Panc1 (cell line): Measurements from ENCODE around the gene CKAP2L. TPM values are rescaled to one million over a fixed set of nuclear protein-coding genes. Genes with fewer than 3 reads are reported as not detected.

Source experiments
- ATAC-seq: fragments of 200-7000 bp; cut with Tn5 transposase; 2 replicates; pipeline ENCODE4 v1.9.1; 2020; ENCODE audit warnings: mild to moderate bottlenecking, moderate library complexity
- BruUV-seq: library from RNA; stranded (reverse); fragments of 400-500 nt; replicated peaks from 2 replicates; lab custom pipeline; 2021; lab: Mats Ljungman, UMichigan
- CTCF ChIA-PET: fragments of 300-600 bp; sonication (Branson Sonifier 250); formaldehyde crosslinking; loops from one replicate; lab custom pipeline; 2022; ENCODE audit warnings: antibody characterized with exemption; lab: Charles Lee
- POLR2A ChIA-PET: fragments of 300-600 bp; sonication (Branson Sonifier 250); formaldehyde crosslinking; loops from one replicate; lab custom pipeline; 2022; ENCODE audit warnings: antibody characterized with exemption; lab: Charles Lee
- DNase-seq: peaks from one replicate; pipeline ENCODE4 v3.0.0-alpha.2; 2010; ENCODE audit warnings: low read depth, low spot score
- H3K27ac ChIP-seq: 2 replicates; pipeline ENCODE4 v1.5.1; 2011; ENCODE audit warnings: mild to moderate bottlenecking, low read length, inconsistent platforms
- H3K27me3 ChIP-seq: fragments of 200-500 bp; sonication (Bioruptor generic); 2 replicates; pipeline ENCODE4 v1.6.0; 2014; ENCODE audit warnings: low read length, inconsistent platforms; ENCODE audit not compliant: control insufficient read depth, insufficient read depth
- H3K36me3 ChIP-seq: fragments of 200-500 bp; sonication (Bioruptor generic); 2 replicates; pipeline ENCODE4 v1.5.1; 2014; ENCODE audit warnings: inconsistent platforms, mild to moderate bottlenecking, low read length, moderate library complexity; ENCODE audit not compliant: control insufficient read depth, insufficient read depth
- H3K4me1 ChIP-seq: 2 replicates; pipeline ENCODE4 v1.5.1; 2011; ENCODE audit warnings: inconsistent platforms, mild to moderate bottlenecking, low read length, moderate library complexity; ENCODE audit not compliant: control insufficient read depth, insufficient read depth
- H3K4me3 ChIP-seq, 2 experiments: 2 replicates each; pipeline ENCODE4 v1.5.1; 2011 to 2012; ENCODE audit warnings: low read depth in 2 of 2, low read length in 2 of 2, mild to moderate bottlenecking in 2 of 2, inconsistent platforms in 1 of 2, moderate library complexity in 1 of 2
- H3K9me3 ChIP-seq: fragments of 200-500 bp; sonication (Bioruptor generic); 2 replicates; pipeline ENCODE4 v1.5.1; 2014; ENCODE audit warnings: low read depth, mild to moderate bottlenecking, inconsistent platforms, low read length, moderate library complexity; ENCODE audit not compliant: control insufficient read depth, insufficient read depth
- CTCF ChIP-seq: fragments of 450-650 bp; IDR thresholded peaks from 2 replicates; pipeline ENCODE4 v1.5.1; 2017; ENCODE audit warnings: mild to moderate bottlenecking
- POLR2AphosphoS5 ChIP-seq: IDR thresholded peaks from 2 replicates; pipeline ENCODE4 v1.6.1; 2012; ENCODE audit warnings: mild to moderate bottlenecking, low read depth, low read length, moderate library complexity
- REST ChIP-seq, 2 experiments: IDR thresholded peaks; 2 replicates each; pipeline ENCODE4 v1.6.1; 2011 to 2012; ENCODE audit warnings: low read depth in 2 of 2, control low read depth in 1 of 2, low read length in 1 of 2, mild to moderate bottlenecking in 1 of 2, moderate library complexity in 1 of 2; ENCODE audit not compliant: insufficient read depth in 1 of 2
- SIN3A ChIP-seq: IDR thresholded peaks from 2 replicates; pipeline ENCODE4 v1.6.1; 2012; ENCODE audit warnings: low read depth, mild to moderate bottlenecking, low read length, moderate library complexity, borderline replicate concordance; ENCODE audit not compliant: insufficient read depth
- TCF7L2 ChIP-seq: IDR thresholded peaks from 2 replicates; pipeline ENCODE4 v1.6.1; 2011; ENCODE audit warnings: mild to moderate bottlenecking, low read depth, low read length, inconsistent platforms
- in situ Hi-C: cut with HindIII; loops from 2 replicates; pipeline ENCODE4 v1.10.0; 2016; ENCODE audit warnings: low sequenced_read_pairs, low pct_unique_long_range_greater_than_20kb
- intact Hi-C: fragments of 100-400 bp; cut with micrococcal nuclease; formaldehyde crosslinking; loops from one replicate; pipeline ENCODE4 v1.10.0; 2022; ENCODE audit not compliant: unreplicated experiment
- total RNA-seq: library from RNA; stranded (reverse); gene quantifications from one replicate; pipeline ENCODE4 v1.2.1, GENCODE V29; 2021; ENCODE audit not compliant: unreplicated experiment

CKAP2L gene
- total RNA-seq, 1 experiment from 2014 or later, result 27.0 TPM

DNA sequence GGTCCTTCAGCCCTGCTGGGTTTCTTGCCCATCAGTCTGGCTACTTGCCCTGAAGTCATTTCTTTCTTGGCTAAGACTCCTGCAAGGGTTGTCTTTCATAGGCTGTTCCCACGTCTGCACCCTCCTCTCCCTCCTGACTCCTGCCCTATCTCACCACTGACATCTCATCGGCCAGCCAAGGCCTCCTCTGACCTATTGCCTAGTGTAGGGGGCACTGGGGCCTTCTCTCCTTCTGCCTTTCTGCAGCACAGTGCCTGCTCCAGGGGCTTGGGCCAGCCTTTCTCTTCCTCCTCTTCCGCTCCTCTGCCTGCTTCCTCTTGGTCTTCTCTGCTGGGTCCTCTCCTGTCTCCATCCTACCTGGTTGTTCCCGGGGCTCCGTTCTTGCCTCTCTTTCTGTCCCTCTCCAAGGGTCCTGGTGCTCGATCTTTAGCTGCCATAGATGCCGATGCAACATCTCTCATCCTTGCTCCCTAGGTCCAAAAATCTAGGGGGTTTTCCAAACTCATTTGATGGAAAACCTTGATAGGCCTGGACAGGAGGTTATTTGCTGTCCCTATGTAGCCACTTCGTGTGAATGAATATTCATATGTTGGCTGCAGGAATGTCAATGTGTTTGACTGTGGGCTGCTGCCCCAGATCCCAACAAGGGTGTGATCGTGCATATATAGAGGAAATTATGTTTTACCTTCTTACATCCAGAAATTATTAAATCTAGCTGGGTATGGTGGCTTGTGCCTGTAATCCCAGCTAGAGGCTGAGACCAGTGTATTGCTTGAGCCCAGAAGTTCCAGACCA lies 53.3 kb downstream of the CKAP2L start:
- H3K36me3 ChIP-seq, result no peaks in the 10 kb centered on the region
- ChIA-PET CTCF (no interaction called here), POLR2A (no interaction called here)
- H3K4me3 ChIP-seq, result no peak overlapping the region
- in situ Hi-C loops, result no loop called here
- no peaks in the 10 kb centered on the region for H3K4me1 ChIP-seq
- DNase-seq, result no peak
- no peaks in the 10 kb centered on the region for H3K9me3 ChIP-seq
- ATAC-seq, result no peak
- no TSS peak for BruUV-seq
- TF ChIP-seq REST (IDR thresholded peaks at IDR 0.05; ENCODE audit: insufficient read depth in 1 of 2, low read depth in 2 of 2, low read length in 1 of 2), result no peak
- TF ChIP-seq CTCF, result no peak
- TF ChIP-seq TCF7L2, result no peak
- TF ChIP-seq POLR2AphosphoS5, result no peak
- no peak for TF ChIP-seq SIN3A
- intact Hi-C loops, result no loop called here
- no peaks in the 10 kb centered on the region for H3K27me3 ChIP-seq
- no peak overlapping the region for H3K27ac ChIP-seq

DNA sequence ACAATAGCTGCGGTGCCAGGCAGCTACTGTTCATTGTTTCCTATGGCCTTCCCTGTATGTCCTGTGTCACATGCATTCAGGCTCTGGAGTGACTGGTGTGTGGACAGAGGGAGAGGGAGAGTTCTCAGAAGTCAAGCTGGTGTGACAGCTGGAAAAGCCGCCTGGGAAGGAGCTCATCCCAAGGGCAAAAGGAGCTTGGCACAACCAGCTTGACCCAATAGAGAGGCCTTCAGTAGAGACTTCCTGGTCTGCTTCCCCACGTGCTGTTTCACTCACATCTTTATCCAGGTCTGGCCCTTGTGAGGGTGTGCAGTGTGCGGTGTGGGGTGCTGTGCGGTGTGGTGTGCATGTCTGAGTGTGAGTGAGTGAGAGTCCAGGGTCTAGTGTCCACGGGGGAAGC lies 54.7 kb downstream of the CKAP2L start:
- Histone ChIP-seq H3K27ac (no peak overlapping the region), H3K36me3 (no peaks in the 10 kb centered on the region), H3K9me3 (no peaks in the 10 kb centered on the region), H3K27me3 (no peaks in the 10 kb centered on the region), H3K4me1 (no peaks in the 10 kb centered on the region), H3K4me3 (no peak overlapping the region)
- TF ChIP-seq CTCF (no peak), TCF7L2 (no peak), POLR2AphosphoS5 (no peak), SIN3A (no peak), REST (IDR thresholded peaks at IDR 0.05; ENCODE audit: insufficient read depth in 1 of 2, low read depth in 2 of 2, low read length in 1 of 2) (no peak)
- POLR2A ChIA-PET, result no interaction called here
- intact Hi-C loops (no loop called here), in situ Hi-C loops (no loop called here)
- CTCF ChIA-PET, result no interaction called here
- BruUV-seq, result no TSS peak
- no peak for ATAC-seq
- no peak for DNase-seq
